Adrenal gland (tissue), 5 donors: ENCODE results near the gene SPART.

ENCODE experiments used
- POLR2A ChIP-seq, 2 donors: fragments of 450-650 bp; IDR thresholded peaks; one replicate each; pipeline ENCODE4 v1.6.1; 2017; ENCODE audit warnings: antibody characterized with exemption in 2 of 2, mild to moderate bottlenecking in 2 of 2, moderate library complexity in 1 of 2
- TF ChIP-seq, protein P1 (sequence below), 6 experiments: fragments of 450-650 bp in 4 of 6; fragments of 200-600 bp in 2 of 6; sonication (generic) in 1 of 6; IDR thresholded peaks; 1 replicate in 5 of 6; 2 replicates in 1 of 6; pipeline versions ENCODE4 v1.5.1 to v1.8.0; 2016 to 2021; ENCODE audit warnings: antibody characterized with exemption in 6 of 6, mild to moderate bottlenecking in 2 of 6, moderate library complexity in 1 of 6
- donor health status: DM: no; HTN: no; CAD: no.

- no peak for TF ChIP-seq POLR2A (IDR thresholded peaks at IDR 0.05)
- TF ChIP-seq, protein P1, sequence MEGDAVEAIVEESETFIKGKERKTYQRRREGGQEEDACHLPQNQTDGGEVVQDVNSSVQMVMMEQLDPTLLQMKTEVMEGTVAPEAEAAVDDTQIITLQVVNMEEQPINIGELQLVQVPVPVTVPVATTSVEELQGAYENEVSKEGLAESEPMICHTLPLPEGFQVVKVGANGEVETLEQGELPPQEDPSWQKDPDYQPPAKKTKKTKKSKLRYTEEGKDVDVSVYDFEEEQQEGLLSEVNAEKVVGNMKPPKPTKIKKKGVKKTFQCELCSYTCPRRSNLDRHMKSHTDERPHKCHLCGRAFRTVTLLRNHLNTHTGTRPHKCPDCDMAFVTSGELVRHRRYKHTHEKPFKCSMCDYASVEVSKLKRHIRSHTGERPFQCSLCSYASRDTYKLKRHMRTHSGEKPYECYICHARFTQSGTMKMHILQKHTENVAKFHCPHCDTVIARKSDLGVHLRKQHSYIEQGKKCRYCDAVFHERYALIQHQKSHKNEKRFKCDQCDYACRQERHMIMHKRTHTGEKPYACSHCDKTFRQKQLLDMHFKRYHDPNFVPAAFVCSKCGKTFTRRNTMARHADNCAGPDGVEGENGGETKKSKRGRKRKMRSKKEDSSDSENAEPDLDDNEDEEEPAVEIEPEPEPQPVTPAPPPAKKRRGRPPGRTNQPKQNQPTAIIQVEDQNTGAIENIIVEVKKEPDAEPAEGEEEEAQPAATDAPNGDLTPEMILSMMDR (IDR thresholded peaks at IDR 0.05), result no peak
Observed at GRCh38 chr13:36358175-36358718, 12.1 kb upstream of the SPART start.
